Kidney capillary endothelial cell (primary cell): ENCODE results near the gene ATG4C.
A peak's percentile ranks its signal among the peaks of the same experiment; 100 is the strongest.

Source experiments
- DNase-seq: peaks from one replicate; pipeline ENCODE4 v3.0.0-alpha.2; 2018; ENCODE audit warnings: low spot score

The ATG4C gene

DNA sequence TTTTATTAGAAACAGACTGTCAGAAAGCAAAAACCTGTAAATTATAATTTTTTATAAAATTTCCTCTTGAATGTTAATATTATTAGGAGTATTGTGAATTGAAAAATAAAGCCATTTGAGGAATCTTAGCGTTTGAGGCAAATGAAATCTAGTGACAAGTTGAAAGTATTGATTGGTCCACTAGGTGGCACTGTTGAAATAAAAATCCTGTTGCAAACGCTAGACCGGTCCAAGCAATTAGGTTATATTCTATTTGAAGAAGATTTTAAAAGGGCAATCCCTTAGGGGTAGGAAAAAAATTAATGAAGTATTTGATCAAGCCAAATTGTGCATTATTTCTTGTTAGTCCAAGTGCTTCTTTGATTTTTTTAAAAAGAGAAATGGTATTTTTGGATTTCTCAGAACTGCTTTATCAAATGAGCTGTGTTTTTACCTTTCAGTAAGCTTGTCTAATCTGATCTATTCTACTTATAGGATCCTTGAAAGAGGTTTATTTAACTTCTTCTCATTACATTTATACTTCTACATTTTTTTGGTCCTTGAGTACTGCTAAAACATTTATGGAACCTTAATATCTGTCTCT lies 57.7 kb downstream of the ATG4C start:
- DNase-seq, result peak; percentile 60

DNA sequence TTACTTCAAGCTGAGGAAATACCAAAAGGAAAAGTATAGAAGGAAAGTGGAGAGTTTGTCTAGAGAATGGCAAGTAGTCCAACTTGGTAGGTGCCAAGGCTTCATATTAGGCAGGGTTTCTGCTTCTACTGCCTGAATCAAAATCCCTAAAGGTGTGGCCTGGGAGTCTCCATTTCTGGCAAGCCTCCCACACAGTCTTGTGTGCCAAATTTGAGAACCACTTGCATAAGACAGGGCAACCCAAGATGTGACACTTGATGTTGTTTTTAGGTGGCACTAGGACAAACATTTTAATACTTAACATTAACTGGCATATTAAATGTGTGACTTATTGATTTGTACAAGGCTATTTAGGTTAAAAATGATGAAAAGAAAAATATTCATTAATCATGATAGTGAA lies 60.1 kb downstream of the ATG4C start:
- no peak for DNase-seq

GRCh38 chr1:62849031-62849430 lies 65.1 kb downstream of the ATG4C start:
- DNase-seq, result no peak

GRCh38 chr1:62852253-62852652 lies 68.3 kb downstream of the ATG4C start:
- DNase-seq, result no peak

DNA sequence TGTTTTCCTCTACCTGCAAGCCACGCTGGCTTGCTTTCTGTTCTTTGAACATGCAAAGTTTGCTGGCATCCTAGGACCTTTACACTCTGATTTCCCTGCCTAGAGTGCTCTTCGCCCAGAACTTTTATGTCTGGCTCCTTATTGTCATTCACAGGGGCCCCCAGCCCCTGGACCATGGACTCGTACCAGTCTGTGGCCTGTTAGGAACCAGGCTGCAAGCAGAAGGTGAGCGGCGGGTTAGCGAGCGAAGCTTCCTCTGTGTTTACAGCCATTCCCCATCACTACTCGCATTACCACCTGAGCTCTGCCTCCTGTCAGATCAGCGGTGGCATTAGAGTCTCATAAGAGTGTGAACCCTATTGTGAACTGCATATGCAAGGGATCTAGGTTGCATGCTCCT lies 73.0 kb downstream of the ATG4C start:
- no peak for DNase-seq

DNA sequence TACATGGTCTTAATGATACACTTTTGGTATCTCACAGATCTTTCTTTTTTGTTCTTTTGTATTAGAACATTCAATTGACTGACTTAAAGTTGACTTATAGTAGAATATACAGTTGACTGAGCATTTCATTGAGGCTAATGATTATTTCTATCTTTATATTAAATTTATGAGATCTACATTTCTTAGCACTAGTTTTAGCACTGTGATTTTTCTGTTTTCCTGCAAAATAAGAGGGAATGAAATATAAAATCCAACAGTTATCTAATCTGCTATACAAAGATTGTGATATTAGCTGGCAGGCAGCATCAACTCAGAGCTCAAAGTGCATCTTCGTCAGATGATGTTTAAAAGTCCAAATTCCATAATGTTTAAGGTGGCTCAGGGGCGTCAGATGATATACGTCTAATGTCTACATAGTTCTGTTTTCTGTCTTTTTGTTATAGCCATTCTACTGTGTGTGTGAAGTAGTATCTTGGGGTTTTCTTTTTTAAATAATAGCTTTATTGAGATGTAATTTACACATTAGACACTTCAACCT lies 85.4 kb downstream of the ATG4C start:
- no peak for DNase-seq

- DNase-seq, result no peak
Observed at GRCh38 chr1:62870148-62870547, 86.2 kb downstream of the ATG4C start.

GRCh38 chr1:62875676-62876075 lies 91.7 kb downstream of the ATG4C start:
- no peak for DNase-seq

GRCh38 chr1:62876535-62876934 lies 92.6 kb downstream of the ATG4C start:
- DNase-seq, result no peak

- DNase-seq, result no peak
Observed at GRCh38 chr1:62877579-62877978, 93.6 kb downstream of the ATG4C start.

DNA sequence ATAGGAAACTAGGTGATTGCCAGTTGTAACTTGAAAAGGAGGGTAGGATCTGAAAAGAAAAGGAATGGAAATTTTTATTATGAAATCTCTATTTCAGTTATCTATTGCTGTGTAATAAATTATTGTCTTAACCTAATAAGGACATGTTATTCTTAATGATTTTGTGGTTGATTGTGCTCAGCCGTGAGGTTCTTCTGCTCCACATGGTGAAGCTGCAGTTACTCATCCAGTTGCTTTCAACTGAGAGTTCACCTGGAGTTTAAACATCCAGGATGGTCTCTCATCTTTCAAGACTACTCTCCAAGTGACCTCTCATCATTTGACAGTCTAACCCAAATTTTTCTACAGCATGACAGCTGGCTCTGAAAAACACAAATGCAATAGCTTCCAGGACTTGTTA lies 96.0 kb downstream of the ATG4C start:
- no peak for DNase-seq

- DNase-seq, result no peak
Observed at GRCh38 chr1:62882201-62883104, 98.5 kb downstream of the ATG4C start.

- DNase-seq, result no peak
Observed at GRCh38 chr1:62884156-62884740, 100.3 kb downstream of the ATG4C start.

DNA sequence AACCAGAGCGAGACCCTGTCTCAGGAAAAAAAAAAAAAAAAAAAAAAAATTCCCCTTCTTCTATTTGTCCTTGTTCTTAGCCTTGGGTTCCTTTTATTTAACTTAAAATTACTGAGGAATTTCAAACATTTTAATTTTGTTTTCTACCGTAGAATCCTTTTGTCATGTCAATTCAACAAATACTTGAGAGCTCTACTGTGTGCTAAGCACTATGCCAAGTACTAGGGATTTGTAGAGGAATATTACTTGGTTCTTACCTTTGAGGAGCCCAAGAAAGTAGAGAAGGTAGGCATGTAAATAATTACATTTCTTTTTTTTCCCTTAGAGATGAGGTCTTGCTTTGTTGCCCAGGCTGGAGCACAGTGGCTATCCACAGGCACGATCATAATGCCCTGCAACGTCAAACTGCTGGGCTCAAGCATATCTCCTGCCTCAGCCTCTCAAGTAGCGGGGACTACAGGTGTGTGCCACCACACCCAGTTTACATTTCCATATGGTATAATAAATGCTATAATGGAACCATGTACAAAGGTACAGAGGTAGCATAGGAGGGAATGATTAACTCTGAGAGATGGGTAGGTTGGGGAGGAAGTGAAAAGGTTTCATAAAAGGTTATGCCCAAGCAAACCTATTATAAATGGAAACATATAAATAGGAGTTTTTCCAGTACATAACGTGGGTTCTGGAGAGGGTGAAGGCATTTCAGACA lies 104.0 kb downstream of the ATG4C start:
- DNase-seq, result no peak

DNA sequence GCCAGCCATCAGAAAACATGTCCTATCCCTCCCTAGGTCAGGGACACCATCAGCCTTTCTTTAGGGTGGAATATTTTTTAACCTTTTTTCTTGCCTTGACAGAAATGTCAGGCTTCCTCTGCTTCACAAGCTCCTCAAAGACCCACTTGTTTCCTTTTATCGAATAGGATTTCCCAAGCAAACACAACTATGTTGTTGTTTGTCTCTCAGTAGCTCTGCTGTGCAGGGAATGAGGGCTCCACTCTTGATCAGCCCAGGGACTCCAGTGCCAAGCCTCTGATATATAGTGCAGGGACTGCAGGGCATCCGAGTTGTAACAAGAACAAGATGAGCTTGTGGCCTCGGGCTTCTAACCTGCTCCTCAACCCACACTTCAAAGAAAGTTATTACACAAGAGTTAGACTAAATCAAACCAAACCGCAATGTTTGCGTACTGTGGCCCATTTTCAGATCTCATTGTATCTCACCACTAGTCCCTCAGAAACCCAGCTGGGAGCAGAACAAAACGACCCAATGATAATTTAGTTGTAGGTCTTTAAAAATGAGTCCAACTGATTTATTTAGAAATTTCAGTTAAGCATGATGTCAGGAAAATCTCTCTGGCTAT lies 108.1 kb downstream of the ATG4C start:
- DNase-seq, result no peak

GRCh38 chr1:62897788-62898187 lies 113.9 kb downstream of the ATG4C start:
- no peak for DNase-seq

DNA sequence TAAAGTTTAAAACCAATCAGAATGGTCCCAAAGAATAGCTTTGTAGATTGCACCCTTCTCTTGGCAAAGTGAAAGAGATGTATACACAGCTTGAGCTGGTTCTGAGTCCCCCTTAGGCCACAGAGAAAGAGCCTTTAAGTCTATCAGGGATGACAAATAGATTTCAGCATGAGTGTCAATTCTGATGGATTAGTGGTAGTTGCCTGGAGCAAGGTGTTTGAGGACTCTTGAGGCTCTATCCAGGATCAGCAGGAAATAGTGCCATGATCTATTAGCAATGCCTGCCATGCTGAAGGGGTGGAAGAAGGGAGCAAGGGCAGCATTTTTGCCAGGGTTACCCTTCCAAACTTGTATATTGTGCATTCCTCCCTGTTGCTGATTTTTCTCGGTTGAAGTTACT lies 116.6 kb downstream of the ATG4C start:
- DNase-seq, result no peak

DNA sequence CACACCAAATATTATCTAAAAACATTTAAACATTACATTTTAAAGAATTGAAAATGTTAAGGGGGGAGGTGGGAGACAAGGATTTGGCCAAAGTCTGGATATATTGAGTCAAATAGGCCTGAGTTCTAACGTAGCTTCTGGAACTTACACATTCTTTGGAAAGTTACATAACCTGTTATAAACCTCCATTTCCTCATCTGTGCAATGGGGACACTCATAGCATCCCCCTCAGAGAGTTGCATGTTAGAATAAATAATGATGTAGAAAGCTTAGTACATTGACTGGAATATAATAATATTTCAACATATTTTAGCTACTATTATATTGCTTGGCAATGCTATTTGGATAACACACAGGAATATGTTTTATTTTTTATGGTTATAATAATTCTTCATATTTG lies 117.7 kb downstream of the ATG4C start:
- no peak for DNase-seq

- no peak for DNase-seq
Observed at GRCh38 chr1:62903522-62903921, 119.6 kb downstream of the ATG4C start.

DNA sequence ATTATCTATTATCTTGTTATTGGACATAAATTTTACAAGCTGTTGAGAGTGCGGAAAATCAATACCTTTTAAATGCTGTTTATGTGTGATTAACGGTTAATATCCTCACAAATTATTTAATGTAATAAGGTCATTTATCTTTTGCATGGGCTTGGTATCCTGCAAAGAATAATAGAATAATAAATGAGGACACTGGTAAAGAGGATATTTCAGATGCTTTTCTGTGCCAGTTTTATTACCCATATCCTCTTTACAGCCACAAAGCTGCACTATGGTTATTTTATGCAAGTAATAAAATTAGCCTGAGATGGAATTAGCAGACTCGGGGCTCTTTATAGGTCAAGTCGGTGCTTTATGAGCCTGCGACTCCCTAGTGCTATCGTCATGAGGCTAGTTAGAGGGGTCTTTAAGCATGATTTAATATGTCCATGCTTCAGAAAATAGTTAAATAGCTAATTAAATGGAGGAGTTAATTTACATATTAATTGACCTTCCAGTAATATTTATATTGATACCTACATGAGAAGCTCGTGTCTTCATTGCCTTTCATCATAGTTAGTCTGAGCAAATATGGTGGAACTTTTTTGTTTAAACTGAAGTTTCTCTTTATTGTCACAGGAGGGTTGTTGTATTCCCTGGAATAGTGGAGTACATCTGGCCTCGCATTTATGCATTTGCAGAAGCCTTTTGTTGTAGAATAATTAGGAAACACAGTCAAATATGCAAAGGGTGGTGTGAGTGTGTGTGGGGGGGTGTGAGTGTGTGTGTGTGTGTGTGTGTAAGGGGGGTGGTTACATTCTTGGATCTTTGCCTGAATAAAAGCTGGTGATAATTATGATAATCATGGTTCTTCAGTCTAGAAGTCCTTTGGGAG lies 120.3 kb downstream of the ATG4C start:
- DNase-seq, result no peak

DNA sequence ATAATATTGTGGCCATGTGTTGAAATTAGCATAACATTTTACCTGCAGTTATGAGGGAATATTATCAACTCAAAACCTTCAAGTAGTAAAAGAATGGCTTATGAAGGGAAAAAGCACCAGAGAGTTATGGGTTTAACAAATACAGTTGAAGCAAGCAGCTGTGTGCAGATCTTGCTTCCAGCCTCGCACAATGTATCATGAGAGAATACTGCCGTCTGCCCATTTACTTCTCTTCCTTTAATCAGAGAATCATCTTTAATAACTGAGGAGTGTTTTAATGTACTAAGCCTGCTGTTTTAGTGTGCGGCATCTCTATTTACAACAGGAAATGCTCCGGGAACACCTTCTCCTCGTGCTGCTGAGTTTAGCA lies 120.9 kb downstream of the ATG4C start:
- no peak for DNase-seq
